Measurements from ENCODE around the gene SLC4A5.

The SLC4A5 gene

DNA sequence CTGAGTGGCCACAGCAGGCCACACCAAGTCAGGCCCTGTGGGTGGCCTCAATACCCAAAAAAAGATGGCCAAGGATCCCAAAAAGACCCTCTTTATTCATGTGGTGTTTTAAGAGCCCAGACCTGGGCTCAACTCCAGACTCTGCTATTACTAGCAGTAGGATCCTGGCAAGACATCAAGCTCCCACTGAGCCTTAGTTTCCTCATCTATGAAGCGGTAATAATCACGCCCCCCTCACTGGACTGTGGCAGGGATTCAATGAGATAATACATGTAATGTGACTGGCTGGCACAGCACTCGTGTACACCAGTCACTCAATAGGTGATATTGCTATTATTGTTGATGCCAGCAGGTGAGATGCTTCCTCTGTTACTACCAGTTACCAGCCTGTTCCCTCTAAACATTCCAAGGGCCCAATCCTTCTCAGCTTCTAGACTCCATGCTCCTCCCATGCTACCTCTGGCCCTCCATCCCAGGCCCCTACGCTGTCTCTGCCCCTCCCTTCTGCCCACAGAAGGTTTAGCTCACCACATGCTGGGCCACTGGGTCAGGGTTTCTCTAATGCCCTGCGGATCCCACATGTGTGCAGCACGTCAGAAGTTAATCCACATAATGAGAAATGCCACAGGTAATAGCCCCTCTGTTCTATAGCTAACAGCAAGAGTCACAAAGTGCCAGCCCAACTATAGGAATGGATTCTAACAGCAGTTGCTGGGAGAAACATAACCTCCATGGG lies 51.2 kb downstream of the SLC4A5 start:
- no peak for TF ChIP-seq Cebpa-rat (IDR thresholded peaks at IDR 0.05)
- Histone ChIP-seq H3K4me3 (no peak overlapping the region), H3K27me3 (no peaks in the 10 kb centered on the region), H4K20me1 (no peaks in the 10 kb centered on the region), H3K4me2 (no peak overlapping the region), H3K4me1 (peaks cover 0 to 9% (median 0%) of the 10 kb centered on the region in 10 experiments; a peak in 7 of 20 replicates), H3K9me3 (replicated peaks in 1 of 11) (no peaks in the 10 kb centered on the region), H3K36me3 (no peaks in the 10 kb centered on the region), H3K27ac (no peak overlapping the region), H3K9ac (no peak overlapping the region)

DNA sequence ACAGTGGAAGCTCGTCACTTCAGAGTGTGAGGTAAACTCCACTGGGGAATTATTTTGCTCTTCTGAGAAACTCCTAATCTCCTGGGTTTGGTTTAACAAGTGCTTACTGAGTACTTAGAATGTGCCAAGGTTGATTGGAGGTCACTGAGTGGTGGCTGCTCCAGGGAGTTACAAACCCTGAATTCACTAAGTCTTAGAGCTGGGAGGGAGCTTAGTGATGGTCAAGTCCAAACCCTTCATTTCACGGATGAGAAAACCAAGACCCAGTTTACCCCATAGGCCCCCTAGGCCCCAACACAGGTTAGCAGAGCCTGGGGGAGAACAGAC lies 52.0 kb downstream of the SLC4A5 start:
- Histone ChIP-seq H3K27ac (no peak overlapping the region), H3K9ac (no peak overlapping the region), H3K4me1 (peaks cover 0 to 9% (median 0%) of the 10 kb centered on the region in 10 experiments; a peak in 7 of 20 replicates), H3K4me2 (peak overlapping the region in 3 of 11 experiments; percentile 14 to 23 (median 21); a peak in 4 of 22 replicates), H3K4me3 (no peak overlapping the region), H3K27me3 (no peaks in the 10 kb centered on the region), H4K20me1 (no peaks in the 10 kb centered on the region), H3K36me3 (no peaks in the 10 kb centered on the region), H3K9me3 (replicated peaks in 1 of 11) (no peaks in the 10 kb centered on the region)
- TF ChIP-seq Cebpa-rat (IDR thresholded peaks at IDR 0.05) = no peak

DNA sequence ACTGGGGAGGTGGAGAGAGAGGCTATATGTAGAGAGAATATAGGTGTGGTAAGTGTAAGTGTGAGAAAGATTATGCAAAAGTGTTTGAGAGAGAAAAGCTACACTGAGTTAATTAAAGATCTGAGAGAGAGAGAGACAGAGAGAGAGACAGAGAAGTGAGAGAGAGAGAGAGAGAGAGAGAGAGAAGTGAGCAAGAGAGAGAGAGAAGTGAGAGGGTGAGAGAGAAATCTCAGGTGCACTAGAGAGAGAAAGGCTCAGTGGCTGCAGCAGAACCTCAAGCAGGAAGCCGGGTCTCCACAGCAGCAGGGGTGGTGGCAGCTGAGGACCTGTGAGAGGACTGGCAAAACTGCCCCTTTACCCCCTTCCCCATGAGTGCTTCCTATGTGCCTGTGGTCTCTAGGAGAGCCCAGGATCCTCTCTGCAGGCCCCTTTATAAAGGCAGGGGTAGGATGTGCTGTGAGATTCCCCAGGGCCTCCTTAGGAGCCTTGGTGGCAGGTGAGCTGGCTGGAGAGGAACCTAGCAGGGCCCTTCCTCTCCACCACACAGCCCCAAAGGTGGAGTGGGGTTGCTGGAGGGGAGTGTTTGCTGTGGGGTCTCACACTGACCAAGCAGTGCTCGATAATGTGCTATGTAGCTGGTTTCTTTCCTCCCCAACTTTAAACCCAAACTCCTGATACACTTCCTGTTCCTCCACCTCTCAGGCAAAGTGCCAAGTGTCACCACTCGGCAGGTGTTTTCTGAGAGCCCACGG lies 52.6 kb downstream of the SLC4A5 start:
- no peaks in the 10 kb centered on the region for H3K9me3 ChIP-seq (replicated peaks in 1 of 11)
- no peak overlapping the region for H3K4me3 ChIP-seq
- no peak for TF ChIP-seq Cebpa-rat (IDR thresholded peaks at IDR 0.05)
- H4K20me1 ChIP-seq = no peaks in the 10 kb centered on the region
- peaks cover 0 to 9% (median 0%) of the 10 kb centered on the region in 10 experiments; a peak in 7 of 20 replicates for H3K4me1 ChIP-seq
- H3K27me3 ChIP-seq = no peaks in the 10 kb centered on the region
- no peak overlapping the region for H3K27ac ChIP-seq
- no peaks in the 10 kb centered on the region for H3K36me3 ChIP-seq
- peak overlapping the region in 3 of 11 experiments; percentile 14 to 23 (median 21); a peak in 5 of 22 replicates for H3K4me2 ChIP-seq
- H3K9ac ChIP-seq = no peak overlapping the region

DNA sequence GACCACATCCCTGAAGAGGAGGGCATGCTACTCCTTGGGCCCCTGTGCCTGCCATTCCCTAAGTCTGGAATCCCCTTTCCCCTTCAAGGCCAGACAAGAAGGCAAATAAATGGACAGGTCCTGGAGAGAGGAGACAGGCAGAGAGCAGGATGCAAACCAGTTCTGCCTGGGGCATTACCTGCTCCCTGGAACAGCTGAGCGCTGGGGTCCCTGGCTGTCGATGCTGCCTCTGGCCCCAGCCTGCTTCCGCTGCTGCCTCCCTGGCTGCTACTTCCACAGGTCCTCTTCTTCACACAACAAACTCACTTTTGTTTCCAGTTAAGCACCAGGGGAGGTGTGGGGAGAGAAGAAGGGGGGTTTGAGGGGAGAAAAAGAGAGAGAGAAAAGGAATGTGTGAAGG lies 53.1 kb downstream of the SLC4A5 start:
- Histone ChIP-seq H3K27ac (no peak overlapping the region), H3K27me3 (no peaks in the 10 kb centered on the region), H3K4me3 (no peak overlapping the region), H3K4me2 (no peak overlapping the region), H3K9ac (no peak overlapping the region), H3K36me3 (no peaks in the 10 kb centered on the region), H4K20me1 (no peaks in the 10 kb centered on the region), H3K4me1 (peaks cover 0 to 9% (median 0%) of the 10 kb centered on the region in 10 experiments; a peak in 7 of 20 replicates), H3K9me3 (replicated peaks in 1 of 11) (no peaks in the 10 kb centered on the region)
- no peak for TF ChIP-seq Cebpa-rat (IDR thresholded peaks at IDR 0.05)

DNA sequence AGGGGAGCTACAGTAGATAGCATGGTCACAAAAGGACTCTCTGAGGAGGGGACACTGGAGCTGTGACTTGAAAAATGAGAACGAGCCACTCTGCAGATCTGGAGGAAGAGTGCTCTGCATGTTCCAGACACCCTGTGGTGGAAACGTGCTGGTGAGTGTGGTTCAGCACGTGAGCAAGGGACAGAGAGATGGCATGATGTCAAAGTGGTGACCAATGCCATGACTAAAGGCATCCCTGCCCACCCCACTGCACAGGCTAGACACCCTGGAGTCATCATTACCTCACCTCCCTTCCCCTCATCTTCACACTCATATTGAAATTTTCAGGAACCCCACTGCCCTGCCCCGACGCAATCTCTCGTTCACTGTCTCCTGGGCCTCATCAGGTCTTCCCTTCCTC lies 56.5 kb downstream of the SLC4A5 start:
- Histone ChIP-seq H3K9me3 (replicated peaks in 1 of 11) (no peaks in the 10 kb centered on the region), H3K27me3 (no peaks in the 10 kb centered on the region), H3K36me3 (no peaks in the 10 kb centered on the region; a peak in 1 of 22 replicates), H3K4me1 (peaks cover 0 to 9% (median 0%) of the 10 kb centered on the region in 10 experiments; a peak in 7 of 20 replicates), H3K9ac (no peak overlapping the region), H3K27ac (no peak overlapping the region), H3K4me3 (no peak overlapping the region), H3K4me2 (no peak overlapping the region), H4K20me1 (no peaks in the 10 kb centered on the region)
- TF ChIP-seq Cebpa-rat (IDR thresholded peaks at IDR 0.05) = no peak

DNA sequence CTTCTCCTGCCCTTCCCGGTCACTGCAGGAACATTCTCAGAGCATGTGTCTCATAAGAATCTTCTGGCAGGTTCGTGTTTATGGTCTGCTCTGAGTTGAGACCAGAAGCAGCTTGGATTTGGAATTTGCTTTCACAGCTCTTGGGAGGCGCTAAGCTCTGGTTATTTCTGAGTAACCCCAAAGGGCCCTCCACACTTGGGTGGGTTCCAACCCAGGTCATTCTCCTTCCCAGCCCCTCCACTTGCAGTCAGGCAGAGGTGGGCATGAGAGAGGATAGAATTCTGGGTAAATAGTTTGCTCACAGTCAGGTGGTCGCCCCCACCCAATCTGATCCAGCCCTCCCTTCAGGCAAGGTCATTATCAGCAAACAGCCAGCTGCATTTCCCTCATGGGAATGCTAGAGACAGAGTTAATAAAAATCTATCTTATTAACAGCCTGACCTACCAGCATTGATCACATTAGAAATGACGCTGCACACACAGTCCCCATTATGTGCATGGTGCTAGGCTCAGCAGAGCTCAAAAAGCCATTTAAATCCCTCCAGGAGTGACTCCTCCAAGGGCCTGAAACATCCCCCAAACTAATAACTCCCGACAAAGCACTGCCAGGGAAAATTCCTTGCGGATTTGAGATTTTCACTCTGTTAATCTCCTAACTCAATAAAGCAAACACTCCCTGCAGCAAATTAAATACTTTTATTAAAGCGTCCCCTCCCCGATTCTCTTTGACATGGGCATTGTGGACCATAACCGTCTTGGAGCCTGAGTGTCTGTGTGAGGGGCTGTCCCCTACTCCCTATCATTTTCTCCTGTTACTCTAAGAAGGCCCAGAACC lies 61.9 kb downstream of the SLC4A5 start:
- no peak overlapping the region for H3K27ac ChIP-seq
- H3K9ac ChIP-seq = no peak overlapping the region
- no peaks in the 10 kb centered on the region for H3K9me3 ChIP-seq (replicated peaks in 1 of 11)
- no peaks in the 10 kb centered on the region for H3K27me3 ChIP-seq
- no peak overlapping the region for H3K4me2 ChIP-seq
- H4K20me1 ChIP-seq = no peaks in the 10 kb centered on the region
- H3K4me3 ChIP-seq = no peak overlapping the region
- H3K4me1 ChIP-seq = no peaks in the 10 kb centered on the region
- H3K36me3 ChIP-seq = no peaks in the 10 kb centered on the region; a peak in 1 of 22 replicates
- no peak for TF ChIP-seq Cebpa-rat (IDR thresholded peaks at IDR 0.05)

DNA sequence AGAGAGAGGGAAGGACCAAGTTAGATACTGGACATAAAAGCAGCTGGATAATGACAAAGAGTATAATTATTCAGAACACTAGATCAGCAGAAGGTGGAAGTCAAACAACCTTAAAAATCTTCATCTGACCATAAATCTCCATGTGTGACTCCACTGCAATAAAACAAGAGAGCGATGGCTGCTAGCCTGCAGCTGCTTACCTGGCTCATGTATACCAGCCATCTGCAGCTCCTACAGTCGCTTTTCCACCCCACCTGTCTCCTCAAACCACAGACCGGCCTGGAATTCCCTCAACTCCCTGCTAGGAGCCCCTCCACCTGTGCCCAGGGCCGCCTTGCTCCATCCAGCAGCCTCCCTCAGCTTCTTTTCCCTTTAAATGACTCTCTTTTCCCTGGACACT lies 64.5 kb downstream of the SLC4A5 start:
- Histone ChIP-seq H3K4me1 (peaks cover 0 to 12% (median 10%) of the 10 kb centered on the region in 10 experiments; a peak in 16 of 20 replicates), H3K4me3 (no peak overlapping the region), H4K20me1 (no peaks in the 10 kb centered on the region), H3K36me3 (no peaks in the 10 kb centered on the region; a peak in 1 of 22 replicates), H3K9me3 (replicated peaks in 1 of 11) (no peaks in the 10 kb centered on the region), H3K27me3 (no peaks in the 10 kb centered on the region), H3K4me2 (no peak overlapping the region), H3K27ac (no peak overlapping the region), H3K9ac (no peak overlapping the region)
- TF ChIP-seq Cebpa-rat (IDR thresholded peaks at IDR 0.05) = no peak

DNA sequence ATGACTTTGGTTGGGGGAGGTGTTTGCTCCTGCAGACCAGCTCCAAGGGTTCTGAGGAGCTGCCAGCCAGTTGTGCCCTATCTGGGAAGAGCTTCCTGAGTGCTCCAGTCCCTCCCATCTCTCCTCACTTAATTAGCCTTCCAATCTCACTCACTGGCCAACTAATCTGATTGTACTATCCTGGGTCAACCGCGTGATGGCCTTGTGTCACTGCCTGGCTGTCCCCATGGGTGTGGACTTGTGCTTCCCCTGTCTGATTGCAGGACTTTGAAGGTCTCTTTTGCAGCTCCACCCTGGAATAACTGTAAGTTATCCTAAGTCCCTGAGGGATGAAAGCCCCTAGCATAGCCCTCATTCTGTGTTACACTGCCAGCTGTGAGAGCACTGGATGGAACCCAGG lies 65.0 kb downstream of the SLC4A5 start:
- Histone ChIP-seq H3K4me1 (peaks cover 0 to 12% (median 10%) of the 10 kb centered on the region in 10 experiments; a peak in 16 of 20 replicates), H3K27me3 (no peaks in the 10 kb centered on the region), H4K20me1 (no peaks in the 10 kb centered on the region), H3K4me3 (no peak overlapping the region), H3K9ac (no peak overlapping the region), H3K4me2 (no peak overlapping the region), H3K36me3 (no peaks in the 10 kb centered on the region; a peak in 1 of 22 replicates), H3K9me3 (replicated peaks in 1 of 11) (no peaks in the 10 kb centered on the region), H3K27ac (no peak overlapping the region)
- TF ChIP-seq Cebpa-rat (IDR thresholded peaks at IDR 0.05) = no peak

DNA sequence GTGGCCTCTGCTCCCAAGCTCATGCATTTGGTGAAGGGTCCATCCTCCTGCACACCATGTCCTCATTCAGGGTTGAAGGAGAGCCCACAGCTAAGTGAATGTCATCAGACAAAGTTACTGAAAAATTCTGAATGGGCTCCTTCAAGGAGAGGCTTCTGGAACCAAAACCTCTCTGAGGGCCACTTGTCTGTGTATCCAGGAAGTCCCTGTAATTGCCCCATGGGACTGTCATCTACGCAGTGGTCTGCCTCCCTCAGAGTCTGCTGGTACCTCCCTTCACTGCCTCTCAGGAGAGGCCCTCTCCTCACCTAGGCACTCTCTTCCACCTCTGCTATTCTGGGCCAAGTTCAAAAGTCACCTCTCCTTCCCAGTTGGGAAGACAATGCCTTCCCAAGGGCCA lies 68.0 kb downstream of the SLC4A5 start:
- Histone ChIP-seq H3K27ac (no peak overlapping the region), H3K27me3 (no peaks in the 10 kb centered on the region), H3K4me2 (peak overlapping the region in 10 of 11 experiments; percentile 10 to 68 (median 58); a peak in 17 of 22 replicates)

More for the DNA sequence above, 68.0 kb downstream of the SLC4A5 start:
- Histone ChIP-seq H3K9ac (no peak overlapping the region), H3K9me3 (replicated peaks in 1 of 11) (no peaks in the 10 kb centered on the region), H3K4me3 (no peak overlapping the region), H3K36me3 (no peaks in the 10 kb centered on the region), H4K20me1 (no peaks in the 10 kb centered on the region), H3K4me1 (peaks cover 0 to 12% (median 10%) of the 10 kb centered on the region in 10 experiments; a peak in 16 of 20 replicates)
- TF ChIP-seq Cebpa-rat (IDR thresholded peaks at IDR 0.05) = no peak

All from BLaER1 treated with 17β-estradiol and CSF1 and Interleukin-3, amounts not matched to agents 10 nM and 100 nM (cell line).